Esophagus squamous epithelium (tissue), 5 donors: ENCODE measurements around the gene SCN8A. TPM values are rescaled to one million over a fixed set of nuclear protein-coding genes. Genes with fewer than 3 reads are reported as not detected.
"Not testable (repeated sequence)": the region's sequence is repeated elsewhere in the genome, so short reads cannot be mapped to it uniquely, and the experiment has no call there.

ENCODE experiments used
- DNase-seq: peaks from one replicate; lab custom pipeline; 2025; lab: John Stamatoyannopoulos, UW
- H3K27ac ChIP-seq, 4 donors: fragments of 200-600 bp; sonication (generic); one replicate each; pipeline ENCODE4 v1.5.1; 2016 to 2019; ENCODE audit warnings: mild to moderate bottlenecking in 1 of 4
- H3K27me3 ChIP-seq, 4 donors: fragments of 200-600 bp; sonication (generic); 1 replicate in 3 of 4; 2 replicates in 1 of 4; pipeline versions ENCODE4 v1.5.1 to v1.6.0; 2017 to 2021; ENCODE audit warnings: antibody characterized with exemption in 1 of 4
- H3K36me3 ChIP-seq, 3 donors: fragments of 200-600 bp; sonication (generic); one replicate each; pipeline ENCODE4 v1.5.1; 2016 to 2019
- H3K4me1 ChIP-seq, 3 donors: fragments of 200-600 bp; sonication (generic); one replicate each; pipeline ENCODE4 v1.5.1; 2017 to 2019
- H3K4me3 ChIP-seq, 4 donors: fragments of 200-600 bp; sonication (generic); 1 replicate in 3 of 4; 2 replicates in 1 of 4; pipeline ENCODE4 v1.5.1; 2016 to 2019; ENCODE audit warnings: mild to moderate bottlenecking in 2 of 4, moderate library complexity in 1 of 4
- H3K9me3 ChIP-seq, 3 donors: fragments of 200-600 bp; sonication (generic); one replicate each; pipeline ENCODE4 v1.5.1; 2016 to 2019
- CTCF ChIP-seq, 6 experiments: fragments of 450-650 bp in 4 of 6; fragments of 200-600 bp in 2 of 6; sonication (generic) in 2 of 6; IDR thresholded peaks; one replicate each; pipeline ENCODE4 v1.5.1; 2016 to 2019; ENCODE audit warnings: antibody characterized with exemption in 6 of 6, mild to moderate bottlenecking in 4 of 6, moderate library complexity in 4 of 6
- POLR2A ChIP-seq, 4 donors: fragments of 450-650 bp; IDR thresholded peaks; one replicate each; pipeline ENCODE4 v1.6.1; 2017; ENCODE audit warnings: antibody characterized with exemption in 4 of 4, mild to moderate bottlenecking in 4 of 4, moderate library complexity in 3 of 4
- WGBS, 2 donors: methylation state at CpG; one replicate each; pipeline ENCODE4 v1.1.5; 2018; 5-methylcytosine and 5-hydroxymethylcytosine counted together
- intact Hi-C: fragments of 100-400 bp; cut with DNase I; formaldehyde crosslinking; loops from one replicate; pipeline ENCODE4 v1.15.0; 2022
- total RNA-seq, 4 donors: library from RNA; depleted of rRNA; stranded (reverse); fragments of >200 nt; gene quantifications; one replicate each; pipeline ENCODE4 v1.1.0, GENCODE V29; 2016
- donor health status: DM: yes; HTN: yes; CAD: no.

The SCN8A gene
- total RNA-seq, 4 donors from 2014 or later, result 0.11 to 1.1 (median 0.40) TPM

GRCh38 chr12:51792417-51792816 lies 201.4 kb downstream of the SCN8A start:
- Histone ChIP-seq H3K4me3 (no peak overlapping the region), H3K27me3 (no peaks in the 10 kb centered on the region), H3K36me3 (no peaks in the 10 kb centered on the region), H3K9me3 (no peaks in the 10 kb centered on the region), H3K27ac (no peak overlapping the region), H3K4me1 (no peaks in the 10 kb centered on the region)
- no peak for DNase-seq
- intact Hi-C loops, result no loop called here
- WGBS, 2 donors, result 91 to 97% methylated on average over 5 of the region's 5 CpGs
- TF ChIP-seq CTCF (IDR thresholded peaks at IDR 0.05), result no peak
- TF ChIP-seq POLR2A (IDR thresholded peaks at IDR 0.05), result no peak

GRCh38 chr12:51793201-51793600 lies 202.2 kb downstream of the SCN8A start:
- H3K9me3 ChIP-seq, result no peaks in the 10 kb centered on the region
- WGBS, 2 donors, result 95 to 100% methylated on average over 1 of the region's 1 CpG
- no peaks in the 10 kb centered on the region for H3K27me3 ChIP-seq
- H3K36me3 ChIP-seq, result no peaks in the 10 kb centered on the region
- no peak overlapping the region for H3K27ac ChIP-seq
- no peaks in the 10 kb centered on the region for H3K4me1 ChIP-seq
- no peak overlapping the region for H3K4me3 ChIP-seq
- TF ChIP-seq CTCF (IDR thresholded peaks at IDR 0.05) (no peak), POLR2A (IDR thresholded peaks at IDR 0.05) (no peak)
- intact Hi-C loops, result no loop called here
- DNase-seq, result no peak

GRCh38 chr12:51797301-51797700 lies 206.3 kb downstream of the SCN8A start:
- H3K27me3 ChIP-seq, result no peaks in the 10 kb centered on the region
- WGBS, 2 donors, result 53 to 57% methylated on average over 6 of the region's 6 CpGs
- no peak for DNase-seq
- no peaks in the 10 kb centered on the region for H3K4me1 ChIP-seq
- TF ChIP-seq POLR2A (IDR thresholded peaks at IDR 0.05) (no peak), CTCF (IDR thresholded peaks at IDR 0.05) (no peak)
- no peaks in the 10 kb centered on the region for H3K9me3 ChIP-seq
- H3K4me3 ChIP-seq, result no peak overlapping the region
- intact Hi-C loops, result no loop called here
- no peaks in the 10 kb centered on the region for H3K36me3 ChIP-seq
- H3K27ac ChIP-seq, result no peak overlapping the region

- H3K27ac ChIP-seq, intact Hi-C loops, H3K4me1 ChIP-seq, H3K4me3 ChIP-seq, H3K36me3 ChIP-seq, H3K9me3 ChIP-seq, DNase-seq, H3K27me3 ChIP-seq: not testable (repeated sequence)
- 83 to 100% methylated on average over 2 of the region's 4 CpGs for WGBS, 2 donors
Measured at GRCh38 chr12:51798051-51798450, 207.0 kb downstream of the SCN8A start.

GRCh38 chr12:51798501-51798900 lies 207.5 kb downstream of the SCN8A start:
- no peaks in the 10 kb centered on the region for H3K36me3 ChIP-seq
- no peaks in the 10 kb centered on the region for H3K27me3 ChIP-seq
- H3K4me3 ChIP-seq, result no peak overlapping the region
- intact Hi-C loops, result no loop called here
- no peak for DNase-seq
- WGBS, 2 donors, result no CpG with 5 or more reads among the region's 1 CpG
- H3K27ac ChIP-seq, result no peak overlapping the region
- H3K4me1 ChIP-seq, result no peaks in the 10 kb centered on the region
- no peak for TF ChIP-seq CTCF (IDR thresholded peaks at IDR 0.05)
- TF ChIP-seq POLR2A (IDR thresholded peaks at IDR 0.05), result no peak
- H3K9me3 ChIP-seq, result no peaks in the 10 kb centered on the region

GRCh38 chr12:51801027-51801426 lies 210.0 kb downstream of the SCN8A start:
- no peak for DNase-seq
- Histone ChIP-seq H3K4me3 (no peak overlapping the region), H3K9me3 (no peaks in the 10 kb centered on the region), H3K27me3 (no peaks in the 10 kb centered on the region), H3K27ac (no peak overlapping the region), H3K4me1 (no peaks in the 10 kb centered on the region), H3K36me3 (no peaks in the 10 kb centered on the region)
- intact Hi-C loops, result no loop called here
- TF ChIP-seq CTCF (IDR thresholded peaks at IDR 0.05), result no peak
- WGBS, 2 donors, result 92 to 100% methylated on average over 1 of the region's 1 CpG
